ENCODE measurements around the gene SORCS2. TPM values are rescaled to one million over a fixed set of nuclear protein-coding genes. Genes with fewer than 3 reads are reported as not detected.

Gene SORCS2
- total RNA-seq, 1 experiment from 2014 or later = 0.15 TPM

- Histone ChIP-seq H3K36me3 (ENCODE audit: control insufficient read depth, insufficient read depth, low read length) (no peaks in the 10 kb centered on the region), H3K9me3 (ENCODE audit: control insufficient read depth, insufficient read depth, low read depth, low read length) (no peaks in the 10 kb centered on the region), H3K4me3 (ENCODE audit: low read depth in 2 of 2, low read length in 2 of 2) (no peak overlapping the region), H3K27me3 (ENCODE audit: control insufficient read depth, insufficient read depth, low read length) (no peaks in the 10 kb centered on the region), H3K4me1 (ENCODE audit: control insufficient read depth, insufficient read depth, low read length) (no peaks in the 10 kb centered on the region), H3K27ac (ENCODE audit: low read length) (no peak overlapping the region)
- TF ChIP-seq, protein P1, sequence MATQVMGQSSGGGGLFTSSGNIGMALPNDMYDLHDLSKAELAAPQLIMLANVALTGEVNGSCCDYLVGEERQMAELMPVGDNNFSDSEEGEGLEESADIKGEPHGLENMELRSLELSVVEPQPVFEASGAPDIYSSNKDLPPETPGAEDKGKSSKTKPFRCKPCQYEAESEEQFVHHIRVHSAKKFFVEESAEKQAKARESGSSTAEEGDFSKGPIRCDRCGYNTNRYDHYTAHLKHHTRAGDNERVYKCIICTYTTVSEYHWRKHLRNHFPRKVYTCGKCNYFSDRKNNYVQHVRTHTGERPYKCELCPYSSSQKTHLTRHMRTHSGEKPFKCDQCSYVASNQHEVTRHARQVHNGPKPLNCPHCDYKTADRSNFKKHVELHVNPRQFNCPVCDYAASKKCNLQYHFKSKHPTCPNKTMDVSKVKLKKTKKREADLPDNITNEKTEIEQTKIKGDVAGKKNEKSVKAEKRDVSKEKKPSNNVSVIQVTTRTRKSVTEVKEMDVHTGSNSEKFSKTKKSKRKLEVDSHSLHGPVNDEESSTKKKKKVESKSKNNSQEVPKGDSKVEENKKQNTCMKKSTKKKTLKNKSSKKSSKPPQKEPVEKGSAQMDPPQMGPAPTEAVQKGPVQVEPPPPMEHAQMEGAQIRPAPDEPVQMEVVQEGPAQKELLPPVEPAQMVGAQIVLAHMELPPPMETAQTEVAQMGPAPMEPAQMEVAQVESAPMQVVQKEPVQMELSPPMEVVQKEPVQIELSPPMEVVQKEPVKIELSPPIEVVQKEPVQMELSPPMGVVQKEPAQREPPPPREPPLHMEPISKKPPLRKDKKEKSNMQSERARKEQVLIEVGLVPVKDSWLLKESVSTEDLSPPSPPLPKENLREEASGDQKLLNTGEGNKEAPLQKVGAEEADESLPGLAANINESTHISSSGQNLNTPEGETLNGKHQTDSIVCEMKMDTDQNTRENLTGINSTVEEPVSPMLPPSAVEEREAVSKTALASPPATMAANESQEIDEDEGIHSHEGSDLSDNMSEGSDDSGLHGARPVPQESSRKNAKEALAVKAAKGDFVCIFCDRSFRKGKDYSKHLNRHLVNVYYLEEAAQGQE (IDR thresholded peaks at IDR 0.05; ENCODE audit: insufficient read depth in 1 of 2, low read depth in 2 of 2, low read length in 1 of 2) = no peak
- no peak for TF ChIP-seq TCF7L2 (IDR thresholded peaks at IDR 0.05; ENCODE audit: low read depth, low read length)
- TF ChIP-seq SIN3A (IDR thresholded peaks at IDR 0.05; ENCODE audit: borderline replicate concordance, insufficient read depth, low read depth, low read length) = no peak
- CTCF ChIA-PET = no interaction called here
- in situ Hi-C loops (cut with HindIII; ENCODE audit: low pct_unique_long_range_greater_than_20kb, low sequenced_read_pairs) = no loop called here
- no TSS peak for BruUV-seq (replicated peaks)
- POLR2A ChIA-PET = no interaction called here
- intact Hi-C loops (cut with micrococcal nuclease; ENCODE audit: unreplicated experiment) = no loop called here
- DNase-seq (ENCODE audit: low read depth, low spot score) = no peak
- ATAC-seq = no peak
Measured at GRCh38 chr4:7418131-7418943, 226.0 kb downstream of the SORCS2 start.

DNA sequence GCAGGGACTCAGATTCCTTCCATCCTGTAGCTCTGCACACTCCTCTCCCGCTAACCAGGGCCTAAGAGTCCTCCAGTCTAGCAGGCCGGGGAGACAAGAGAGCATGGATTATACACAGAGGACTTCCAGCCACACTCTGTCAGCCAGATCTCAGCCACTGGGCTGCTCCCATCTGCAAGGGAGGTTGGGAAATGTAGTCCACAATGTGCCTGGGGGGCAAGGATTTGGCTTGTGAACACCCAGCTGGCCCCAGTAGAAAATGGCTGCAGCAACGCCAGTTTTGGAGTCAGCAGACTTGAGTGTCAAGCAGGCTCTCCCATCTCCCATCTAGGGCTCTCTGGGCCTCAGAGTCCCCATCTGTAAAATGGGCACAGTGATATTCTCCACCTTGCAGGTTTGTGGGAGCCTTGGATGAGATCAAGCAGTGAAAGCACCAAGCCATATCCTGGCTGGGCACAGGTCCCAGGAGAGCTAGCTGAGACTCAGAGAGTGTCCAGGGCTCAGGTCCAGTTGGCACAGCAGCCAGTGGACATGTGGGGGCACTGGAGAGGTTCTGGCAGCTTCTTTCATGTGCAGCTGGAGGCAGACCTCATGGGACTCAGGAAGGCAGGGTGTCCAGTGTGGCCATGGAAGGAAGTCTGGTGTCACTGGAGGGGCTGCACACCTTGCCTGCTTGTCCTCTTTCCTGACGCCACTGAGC, 227.8 kb downstream of the SORCS2 start:
- Histone ChIP-seq H3K4me1 (ENCODE audit: control insufficient read depth, insufficient read depth, low read length) (no peaks in the 10 kb centered on the region), H3K4me3 (ENCODE audit: low read depth in 2 of 2, low read length in 2 of 2) (no peak overlapping the region), H3K9me3 (ENCODE audit: control insufficient read depth, insufficient read depth, low read depth, low read length) (no peaks in the 10 kb centered on the region), H3K27me3 (ENCODE audit: control insufficient read depth, insufficient read depth, low read length) (no peaks in the 10 kb centered on the region), H3K36me3 (ENCODE audit: control insufficient read depth, insufficient read depth, low read length) (no peaks in the 10 kb centered on the region), H3K27ac (ENCODE audit: low read length) (no peak overlapping the region)
- in situ Hi-C loops (cut with HindIII; ENCODE audit: low pct_unique_long_range_greater_than_20kb, low sequenced_read_pairs) = no loop called here
- ChIA-PET POLR2A (no interaction called here), CTCF (interaction anchor here (0.6 kb wide), 1 partner anchor 12 kb away, joined by 3 read pairs; no protein-coding TSS in a partner anchor)
- intact Hi-C loops (cut with micrococcal nuclease; ENCODE audit: unreplicated experiment) = no loop called here
- TF ChIP-seq, protein P1 (IDR thresholded peaks at IDR 0.05; ENCODE audit: insufficient read depth in 1 of 2, low read depth in 2 of 2, low read length in 1 of 2) = no peak
- TF ChIP-seq CTCF (IDR thresholded peaks at IDR 0.05) = no peak
- TF ChIP-seq POLR2AphosphoS5 (IDR thresholded peaks at IDR 0.05; ENCODE audit: low read depth, low read length) = no peak
- TF ChIP-seq TCF7L2 (IDR thresholded peaks at IDR 0.05; ENCODE audit: low read depth, low read length) = no peak
- TF ChIP-seq SIN3A (IDR thresholded peaks at IDR 0.05; ENCODE audit: borderline replicate concordance, insufficient read depth, low read depth, low read length) = no peak
- ATAC-seq (no peak), DNase-seq (ENCODE audit: low read depth, low spot score) (no peak)
- no TSS peak for BruUV-seq (replicated peaks)

All from Panc1 (cell line).